Spleen (tissue), 7 donors: ENCODE data around the gene LTB.

Experiments used
- CTCF ChIP-seq, 11 experiments: fragments of 200-600 bp in 7 of 11; fragments of 450-650 bp in 4 of 11; sonication (generic) in 4 of 11; IDR thresholded peaks in 8 of 11; conservative IDR thresholded peaks in 3 of 11; 1 replicate in 7 of 11; 2 replicates in 4 of 11; pipeline versions ENCODE4 v1.4.0 to v1.8.0; 2016 to 2021; ENCODE audit warnings: antibody characterized with exemption in 11 of 11, inconsistent platforms in 4 of 11, mild to moderate bottlenecking in 1 of 11
- POLR2A ChIP-seq, 3 donors: fragments of 450-650 bp; IDR thresholded peaks; one replicate each; pipeline ENCODE4 v1.5.1; 2017; ENCODE audit warnings: antibody characterized with exemption in 3 of 3, mild to moderate bottlenecking in 1 of 3
- POLR2AphosphoS5 ChIP-seq, 3 donors: sonication (generic); formaldehyde crosslinking; IDR thresholded peaks; one replicate each; pipeline ENCODE4 v1.5.1; 2017; ENCODE audit warnings: antibody characterized with exemption in 3 of 3
- donor health status: DM: no; HTN: no; CAD: no; lungs with moderate emphysema.
- donor health status: DM: no; HTN: no; CAD: no.
- donor health status: DM: no; HTN: no; CAD: no.

DNA sequence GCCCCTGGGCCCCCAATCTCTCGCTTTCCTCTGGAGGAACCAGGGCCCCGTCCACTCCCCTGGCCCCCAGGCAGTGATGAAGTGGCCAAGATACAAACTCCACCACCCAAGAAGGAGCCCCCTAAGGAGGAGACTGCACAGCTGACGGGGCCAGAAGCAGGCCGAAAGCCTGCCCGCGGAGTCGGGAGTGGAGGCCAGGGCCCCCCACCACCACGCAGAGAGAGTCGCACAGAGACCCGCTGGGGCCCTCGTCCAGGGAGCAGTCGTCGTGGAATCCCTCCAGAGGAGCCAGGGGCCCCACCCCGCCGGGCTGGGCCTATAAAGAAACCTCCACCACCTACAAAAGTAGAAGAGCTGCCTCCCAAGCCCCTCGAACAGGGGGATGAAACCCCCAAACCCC, 49.0 kb upstream of the LTB start:
- no peak for TF ChIP-seq POLR2AphosphoS5 (IDR thresholded peaks at IDR 0.05)
- TF ChIP-seq CTCF (IDR thresholded peaks at IDR 0.05 in 8 of 11, conservative IDR thresholded peaks at IDR 0.05 in 3 of 11) = no peak
- TF ChIP-seq POLR2A (IDR thresholded peaks at IDR 0.05) = no peak
